Neural progenitor cell (in vitro differentiated cells): ENCODE data around the gene CAB39L. TPM values are rescaled to one million over a fixed set of nuclear protein-coding genes. Genes with fewer than 3 reads are reported as not detected.
A peak's percentile ranks its signal among the peaks of the same experiment; 100 is the strongest.

Experiments used
- DNase-seq: peaks from one replicate; pipeline ENCODE4 v3.0.0-alpha.2; 2016; ENCODE audit warnings: low spot score
- H2AFZ ChIP-seq: fragments of 200-600 bp; sonication (generic); replicated peaks from 2 replicates; pipeline ENCODE4 v1.6.1; 2016; ENCODE audit warnings: antibody characterized with exemption
- H3F3A ChIP-seq: fragments of 200-600 bp; sonication (generic); 2 replicates; pipeline ENCODE4 v1.6.1; 2016; ENCODE audit warnings: antibody characterized with exemption, low read depth
- H3K27ac ChIP-seq: fragments of 200-600 bp; sonication (generic); 2 replicates; pipeline ENCODE4 v1.5.1; 2016; ENCODE audit warnings: mild to moderate bottlenecking
- H3K27me3 ChIP-seq: fragments of 200-600 bp; sonication (generic); 2 replicates; pipeline ENCODE4 v1.6.1; 2016; ENCODE audit warnings: mild to moderate bottlenecking, moderate library complexity
- H3K36me3 ChIP-seq: fragments of 200-600 bp; sonication (generic); 2 replicates; pipeline ENCODE4 v1.5.1; 2016
- H3K4me1 ChIP-seq: fragments of 200-600 bp; sonication (generic); 2 replicates; pipeline ENCODE4 v1.6.1; 2016; ENCODE audit warnings: mixed run types
- H3K4me2 ChIP-seq: fragments of 200-600 bp; sonication (generic); 2 replicates; pipeline ENCODE4 v1.6.1; 2016
- H3K4me3 ChIP-seq: fragments of 200-600 bp; sonication (generic); 2 replicates; pipeline ENCODE4 v1.5.1; 2016
- H3K79me2 ChIP-seq: fragments of 200-600 bp; sonication (generic); 2 replicates; pipeline ENCODE4 v1.6.1; 2016; ENCODE audit warnings: low read depth
- H3K9ac ChIP-seq: fragments of 200-600 bp; sonication (generic); 2 replicates; pipeline ENCODE4 v1.6.1; 2016
- H3K9me3 ChIP-seq: fragments of 200-600 bp; sonication (generic); 2 replicates; pipeline ENCODE4 v1.5.1; 2016; ENCODE audit warnings: low read depth
- H4K20me1 ChIP-seq: fragments of 200-600 bp; sonication (generic); 2 replicates; pipeline ENCODE4 v1.6.1; 2016; ENCODE audit warnings: low read depth
- H3K27ac Mint-ChIP-seq: 3 replicates; pipeline ENCODE4 v1.8.0; 2021; ENCODE audit warnings: mixed read lengths
- H3K27me3 Mint-ChIP-seq: 2 replicates; pipeline ENCODE4 v1.8.0; 2022; ENCODE audit warnings: low read depth, mild to moderate bottlenecking, inconsistent platforms, moderate library complexity, mixed read lengths; ENCODE audit not compliant: insufficient read depth
- H3K36me3 Mint-ChIP-seq: 3 replicates; pipeline ENCODE4 v1.8.0; 2021; ENCODE audit warnings: mixed read lengths
- H3K4me1 Mint-ChIP-seq: 3 replicates; pipeline ENCODE4 v1.8.0; 2021; ENCODE audit warnings: mixed read lengths
- H3K4me3 Mint-ChIP-seq: 3 replicates; pipeline ENCODE4 v1.8.0; 2021; ENCODE audit warnings: mild to moderate bottlenecking, moderate library complexity, mixed read lengths
- H3K9me3 Mint-ChIP-seq: 3 replicates; pipeline ENCODE4 v1.8.0; 2020; ENCODE audit warnings: mixed read lengths
- CTCF ChIP-seq: fragments of 200-600 bp; sonication (generic); IDR thresholded peaks from 2 replicates; pipeline ENCODE4 v1.5.1; 2017; ENCODE audit warnings: antibody characterized with exemption, mild to moderate bottlenecking
- EZH2 ChIP-seq: fragments of 200-600 bp; sonication (generic); IDR thresholded peaks from 2 replicates; pipeline ENCODE4 v1.6.1; 2017; ENCODE audit warnings: antibody characterized with exemption, mild to moderate bottlenecking, moderate library complexity
- EZH2phosphoT487 ChIP-seq: fragments of 200-600 bp; sonication (generic); IDR thresholded peaks from 2 replicates; pipeline ENCODE4 v1.6.1; 2017; ENCODE audit warnings: antibody characterized with exemption
- total RNA-seq: library from RNA; depleted of rRNA; stranded (reverse); fragments of >200 nt; gene quantifications from 2 replicates; pipeline ENCODE4 v1.2.3, GENCODE V29; 2015; ENCODE audit warnings: low replicate concordance

Gene CAB39L
- total RNA-seq, 1 donor from 2014 or later = 18.1 TPM

DNA sequence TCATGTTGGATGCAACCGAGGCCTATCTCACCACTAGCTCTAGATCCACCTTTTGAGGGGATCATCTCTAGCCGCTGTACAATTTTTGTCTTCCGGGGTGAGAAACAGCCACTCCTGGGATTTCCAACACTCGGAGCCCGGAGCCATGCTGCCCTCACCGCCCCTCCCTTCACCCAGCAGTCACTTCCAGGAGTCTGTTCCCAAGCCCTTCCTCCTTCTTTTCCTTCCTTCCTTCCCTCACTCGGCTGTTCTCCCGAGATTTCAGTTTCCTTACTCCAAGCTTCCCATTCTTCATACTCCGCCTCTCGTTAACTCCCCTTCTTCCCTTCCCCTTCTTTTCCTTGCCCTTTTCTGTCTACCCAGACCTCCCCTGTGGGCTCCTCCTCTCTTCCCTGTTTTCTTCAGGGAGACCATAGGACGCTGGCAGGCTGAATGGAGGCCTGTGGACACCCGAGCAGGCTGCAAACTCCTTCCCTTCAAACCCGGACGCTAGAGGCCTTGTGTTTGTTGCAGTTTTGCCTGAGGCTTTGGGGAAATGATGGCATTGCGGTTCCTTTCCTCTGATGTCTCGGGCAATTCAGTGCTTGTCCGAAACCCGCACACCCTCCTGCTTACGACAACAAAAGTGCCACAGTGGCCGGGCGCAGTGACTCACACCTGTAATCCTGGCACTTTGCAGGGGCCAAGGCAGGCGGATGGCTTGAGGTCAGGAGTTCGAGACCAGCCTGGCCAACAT, 96.0 kb downstream of the CAB39L start:
- no peaks in the 10 kb centered on the region for H3K27me3 Mint-ChIP-seq
- DNase-seq = no peak
- H3K27me3 ChIP-seq = no peaks in the 10 kb centered on the region
- no peak overlapping the region for H3K9ac ChIP-seq
- H3F3A ChIP-seq = no peaks in the 10 kb centered on the region
- H3K9me3 Mint-ChIP-seq = no peaks in the 10 kb centered on the region
- TF ChIP-seq CTCF (no peak), EZH2 (no peak), EZH2phosphoT487 (no peak)
- no peaks in the 10 kb centered on the region for H3K36me3 Mint-ChIP-seq
- H3K27ac Mint-ChIP-seq = peak overlapping the region; percentile 23
- no peak overlapping the region for H3K4me2 ChIP-seq
- no peak overlapping the region for H3K4me3 Mint-ChIP-seq
- no peaks in the 10 kb centered on the region for H3K79me2 ChIP-seq
- no peak overlapping the region for H3K27ac ChIP-seq
- H3K4me3 ChIP-seq = no peak overlapping the region
- H3K9me3 ChIP-seq = no peaks in the 10 kb centered on the region
- H3K4me1 Mint-ChIP-seq = peaks cover 2% of the 10 kb centered on the region
- no peaks in the 10 kb centered on the region for H4K20me1 ChIP-seq
- no peaks in the 10 kb centered on the region for H3K36me3 ChIP-seq
- no peaks in the 10 kb centered on the region for H3K4me1 ChIP-seq
- H2AFZ ChIP-seq = peak overlapping the region; percentile 54

GRCh38 chr13:49346460-49346859, 97.4 kb downstream of the CAB39L start:
- Mint-ChIP-seq H3K9me3 (no peaks in the 10 kb centered on the region), H3K36me3 (no peaks in the 10 kb centered on the region), H3K4me3 (no peak overlapping the region), H3K4me1 (peaks cover 2% of the 10 kb centered on the region), H3K27me3 (no peaks in the 10 kb centered on the region), H3K27ac (no peak overlapping the region)
- H3K27me3 ChIP-seq = no peaks in the 10 kb centered on the region
- DNase-seq = no peak
- H3K9ac ChIP-seq = no peak overlapping the region
- H2AFZ ChIP-seq = no peak overlapping the region
- no peaks in the 10 kb centered on the region for H3K4me1 ChIP-seq
- no peak overlapping the region for H3K4me3 ChIP-seq
- no peaks in the 10 kb centered on the region for H3F3A ChIP-seq
- no peaks in the 10 kb centered on the region for H3K79me2 ChIP-seq
- H3K9me3 ChIP-seq = no peaks in the 10 kb centered on the region
- H4K20me1 ChIP-seq = no peaks in the 10 kb centered on the region
- H3K36me3 ChIP-seq = no peaks in the 10 kb centered on the region
- H3K4me2 ChIP-seq = no peak overlapping the region
- TF ChIP-seq EZH2phosphoT487 = no peak
- no peak for TF ChIP-seq CTCF
- TF ChIP-seq EZH2 = no peak
- no peak overlapping the region for H3K27ac ChIP-seq

DNA sequence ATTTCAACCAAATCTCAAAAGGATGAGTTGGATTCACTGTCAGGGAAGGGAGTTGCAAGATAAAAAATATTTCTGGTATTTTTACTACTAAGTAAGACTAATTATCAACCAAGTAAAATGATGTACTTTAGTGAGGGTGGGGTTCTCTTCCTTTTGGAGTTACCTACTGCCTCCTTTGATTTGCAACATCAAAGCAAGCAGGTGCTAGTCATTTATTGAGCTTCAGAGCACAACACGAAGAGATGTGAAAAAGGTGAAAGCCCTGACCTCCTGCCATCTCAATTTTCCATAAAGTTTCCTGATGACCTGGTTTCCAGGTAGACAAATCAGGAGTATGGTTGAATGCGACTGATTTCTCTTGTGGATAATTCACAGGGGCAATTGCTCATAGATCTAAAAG, 100.1 kb downstream of the CAB39L start:
- H3F3A ChIP-seq = no peaks in the 10 kb centered on the region
- no peaks in the 10 kb centered on the region for H3K79me2 ChIP-seq
- no peaks in the 10 kb centered on the region for H3K27me3 ChIP-seq
- H2AFZ ChIP-seq = no peak overlapping the region
- H3K9me3 ChIP-seq = no peaks in the 10 kb centered on the region
- H3K4me2 ChIP-seq = no peak overlapping the region
- no peak overlapping the region for H3K9ac ChIP-seq
- H3K4me1 ChIP-seq = no peaks in the 10 kb centered on the region
- Mint-ChIP-seq H3K4me1 (peaks cover 2% of the 10 kb centered on the region), H3K27me3 (no peaks in the 10 kb centered on the region), H3K4me3 (no peak overlapping the region), H3K36me3 (no peaks in the 10 kb centered on the region), H3K9me3 (no peaks in the 10 kb centered on the region), H3K27ac (no peak overlapping the region)
- H3K36me3 ChIP-seq = no peaks in the 10 kb centered on the region
- H4K20me1 ChIP-seq = no peaks in the 10 kb centered on the region
- H3K4me3 ChIP-seq = no peak overlapping the region
- no peak for DNase-seq
- TF ChIP-seq CTCF (no peak), EZH2 (no peak), EZH2phosphoT487 (no peak)
- no peak overlapping the region for H3K27ac ChIP-seq
